Endothelial cell of umbilical vein (primary cell): ENCODE data around the gene PKD1. TPM values are rescaled to one million over a fixed set of nuclear protein-coding genes. Genes with fewer than 3 reads are reported as not detected.

Source experiments
- BruUV-seq: library from RNA; stranded (reverse); fragments of 400-500 nt; replicated peaks from 2 replicates; lab custom pipeline; 2021; lab: Mats Ljungman, UMichigan
- CTCF ChIA-PET: fragments of 300-600, 350-600 bp; sonication (Branson Sonifier 250); formaldehyde crosslinking; loops from one replicate; lab custom pipeline; 2021; ENCODE audit warnings: antibody characterized with exemption, inconsistent platforms; lab: Charles Lee
- POLR2A ChIA-PET: fragments of 300-600, 350-600 bp; sonication (Branson Sonifier 250); formaldehyde crosslinking; loops from one replicate; lab custom pipeline; 2021; ENCODE audit warnings: antibody characterized with exemption, inconsistent platforms; lab: Charles Lee
- DNase-seq: peaks from one replicate; pipeline ENCODE4 v3.0.0-alpha.2; 2011; ENCODE audit warnings: low read depth, low spot score
- FAIRE-seq: peaks from 2 replicates; lab custom pipeline; 2011; peaks lifted over from hg19 to GRCh38; lab: Jason Lieb, UNC
- H2AFZ ChIP-seq: 2 replicates; pipeline ENCODE4 v1.6.0; 2012; ENCODE audit warnings: low read depth, low read length, control low read depth, inconsistent platforms
- H3K27ac ChIP-seq: 2 replicates; pipeline ENCODE4 v1.5.1; 2011; ENCODE audit warnings: low read depth, mild to moderate bottlenecking, control low read depth, low read length, moderate library complexity; ENCODE audit not compliant: insufficient read depth
- H3K27me3 ChIP-seq, 2 experiments: 2 replicates each; pipeline versions ENCODE4 v1.6.0 to v1.6.1; 2011; ENCODE audit warnings: low read length in 2 of 2, mixed read lengths in 1 of 2; ENCODE audit not compliant: control insufficient read depth in 2 of 2, insufficient read depth in 2 of 2
- H3K36me3 ChIP-seq, 2 experiments: 2 replicates in 1 of 2; 3 replicates in 1 of 2; pipeline ENCODE4 v1.5.1; 2011; ENCODE audit warnings: low read length in 2 of 2, mild to moderate bottlenecking in 1 of 2, moderate library complexity in 1 of 2; ENCODE audit not compliant: control insufficient read depth in 2 of 2, insufficient read depth in 2 of 2; ENCODE audit errors: extremely low read depth in 1 of 2
- H3K4me1 ChIP-seq: 3 replicates; pipeline ENCODE4 v1.5.1; 2011; ENCODE audit warnings: mild to moderate bottlenecking, low read length; ENCODE audit not compliant: control insufficient read depth, insufficient read depth; ENCODE audit errors: extremely low read depth
- H3K4me2 ChIP-seq: 2 replicates; pipeline ENCODE4 v1.6.1; 2011; ENCODE audit warnings: low read length, control low read depth, mixed read lengths; ENCODE audit not compliant: insufficient read depth
- H3K4me3 ChIP-seq, 3 experiments: fragments of 200-600 bp in 1 of 3; sonication (generic), shearing (Covaris generic) in 1 of 3; replicated peaks in 1 of 3; 2 replicates each; pipeline ENCODE4 v1.5.1; 2011 to 2016; ENCODE audit warnings: control low read depth in 3 of 3, low read length in 3 of 3, mild to moderate bottlenecking in 2 of 3, inconsistent platforms in 1 of 3, low read depth in 1 of 3, moderate library complexity in 1 of 3; ENCODE audit not compliant: insufficient read depth in 1 of 3
- H3K79me2 ChIP-seq: 2 replicates; pipeline ENCODE4 v1.6.0; 2012; ENCODE audit warnings: low read length, inconsistent platforms; ENCODE audit not compliant: control insufficient read depth, insufficient read depth
- H3K9ac ChIP-seq: replicated peaks from 2 replicates; pipeline ENCODE3; 2011; ENCODE audit warnings: low read length, control low read depth; ENCODE audit not compliant: insufficient read depth; ENCODE audit errors: extremely low read depth
- H3K9me1 ChIP-seq: replicated peaks from 3 replicates; pipeline ENCODE4 v1.6.0; 2011; ENCODE audit warnings: mild to moderate bottlenecking, low read length; ENCODE audit not compliant: control insufficient read depth, insufficient read depth; ENCODE audit errors: extremely low read depth
- H3K9me3 ChIP-seq: replicated peaks from 2 replicates; pipeline ENCODE4 v1.5.1; 2012; ENCODE audit warnings: low read length, inconsistent platforms; ENCODE audit not compliant: control insufficient read depth, insufficient read depth
- H4K20me1 ChIP-seq: replicated peaks from 2 replicates; pipeline ENCODE3; 2011; ENCODE audit warnings: mild to moderate bottlenecking, low read length; ENCODE audit not compliant: control insufficient read depth, insufficient read depth; ENCODE audit errors: extremely low read depth
- EZH2 ChIP-seq: IDR thresholded peaks from 2 replicates; pipeline ENCODE4 v1.6.1; 2012; ENCODE audit warnings: borderline replicate concordance, low read depth, mild to moderate bottlenecking, moderate library complexity, low read length, inconsistent platforms; ENCODE audit not compliant: severe bottlenecking
- FOS ChIP-seq: IDR thresholded peaks from 2 replicates; pipeline ENCODE4 v1.6.1; 2011; ENCODE audit warnings: mild to moderate bottlenecking, low read length, moderate library complexity, borderline replicate concordance; ENCODE audit not compliant: insufficient read depth
- GATA2 ChIP-seq: IDR thresholded peaks from 2 replicates; pipeline ENCODE4 v1.7.0; 2011; ENCODE audit warnings: low read depth, mild to moderate bottlenecking, moderate library complexity, mixed read lengths, low read length; ENCODE audit not compliant: insufficient read length, insufficient read depth
- JUN ChIP-seq: IDR thresholded peaks from 2 replicates; pipeline ENCODE4 v1.6.1; 2011; ENCODE audit warnings: borderline replicate concordance, low read depth; ENCODE audit not compliant: insufficient read length, insufficient read depth
- MYC ChIP-seq: IDR thresholded peaks from one replicate; pipeline ENCODE4 v1.6.1; 2011; ENCODE audit warnings: mild to moderate bottlenecking, low read depth, low read length
- POLR2A ChIP-seq: IDR thresholded peaks from 2 replicates; pipeline ENCODE4 v1.6.1; 2012; ENCODE audit warnings: low read depth, mild to moderate bottlenecking, control low read depth, low read length
- POLR2AphosphoS5 ChIP-seq: IDR thresholded peaks from 2 replicates; pipeline ENCODE4 v1.6.1; 2012; ENCODE audit warnings: low read depth, mild to moderate bottlenecking, control low read depth, low read length, moderate library complexity; ENCODE audit not compliant: insufficient read depth
- dilution Hi-C: fragments of 300-500 bp; cut with MboI; formaldehyde crosslinking; loops from one replicate; pipeline ENCODE4 v1.15.0; 2019; ENCODE audit warnings: low sequenced_read_pairs; ENCODE audit not compliant: extremely low pct_ligation_motif_present
- intact Hi-C: fragments of 100-400 bp; cut with micrococcal nuclease; formaldehyde crosslinking; loops from one replicate; pipeline ENCODE4 v1.10.0; 2022
- polyA plus RNA-seq, 4 experiments: library from polyadenylated mRNA; depleted of rRNA in 3 of 4; stranded (reverse) in 3 of 4; unstranded in 1 of 4; fragments of >200 nt; gene quantifications; 2 replicates each; pipeline versions ENCODE4 v1.2.1 to v1.2.3, GENCODE V29; 2011 to 2012; ENCODE audit warnings: missing spikeins in 1 of 4
- total RNA-seq: library from RNA; stranded (reverse); gene quantifications from 2 replicates; pipeline ENCODE4 v1.2.3, GENCODE V29; 2021
- TF ChIP-seq, protein P1 (sequence below), 2 donors: IDR thresholded peaks; 1 replicate in 1 of 2; 2 replicates in 1 of 2; pipeline ENCODE4 v1.5.1; 2011; ENCODE audit warnings: low read length in 2 of 2, mild to moderate bottlenecking in 2 of 2, moderate library complexity in 2 of 2, control low read depth in 1 of 2, inconsistent platforms in 1 of 2, low read depth in 1 of 2; ENCODE audit not compliant: insufficient read depth in 1 of 2; ENCODE audit errors: extremely low read depth in 1 of 2
- TF ChIP-seq, protein P2 (sequence below): IDR thresholded peaks from 2 replicates; pipeline ENCODE4 v1.6.1; 2011; ENCODE audit not compliant: insufficient read depth, insufficient read length

The PKD1 gene
- total and polyA plus RNA-seq, 2 donors (not counting 3 experiments of a cell fraction or from before 2014, with no cell fraction given) = 52.5 to 102 TPM

DNA sequence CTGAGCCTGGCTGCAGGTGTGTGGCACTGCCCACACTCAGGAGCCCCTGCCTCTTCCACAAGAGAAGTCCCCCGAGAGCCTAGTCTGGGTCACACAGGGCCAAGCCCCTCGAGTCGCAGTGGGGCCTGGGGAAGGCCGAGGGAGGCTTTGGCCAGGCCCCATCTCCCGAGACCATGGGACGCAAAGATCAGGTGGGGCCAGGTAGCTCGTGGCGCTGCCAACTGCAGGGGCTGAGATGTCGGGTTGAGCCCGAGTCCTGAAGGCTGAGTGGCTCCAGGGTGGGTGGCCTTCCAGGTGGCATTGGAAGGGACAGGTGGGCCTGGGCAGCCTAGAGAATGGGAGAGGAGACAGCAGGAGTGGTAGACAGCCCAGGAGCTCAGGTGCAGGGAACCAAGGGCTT lies 26.2 kb upstream of the PKD1 start:
- H4K20me1 ChIP-seq = no peaks in the 10 kb centered on the region
- no peak overlapping the region for H3K4me3 ChIP-seq
- H2AFZ ChIP-seq = no peak overlapping the region
- no peaks in the 10 kb centered on the region for H3K9me3 ChIP-seq
- H3K27me3 ChIP-seq = no peaks in the 10 kb centered on the region
- no peak overlapping the region for H3K4me2 ChIP-seq
- POLR2A ChIA-PET = interaction anchor here (0.6 kb wide), 1 partner anchor 10 kb away, joined by 4 read pairs; no protein-coding TSS in a partner anchor
- peaks cover 79% of the 10 kb centered on the region for H3K79me2 ChIP-seq
- CTCF ChIA-PET = no interaction called here
- DNase-seq (no peak), FAIRE-seq (no peak)
- BruUV-seq = no TSS peak
- dilution Hi-C loops (loop anchor here (25.0 kb wide), 1 partner anchor 125 kb away; the partner anchor contains the start of genes NHERF2, NTHL1 and TSC2), intact Hi-C loops (no loop called here)
- TF ChIP-seq GATA2 (no peak), POLR2A (no peak), JUN (no peak), MYC (no peak), FOS (no peak), EZH2 (no peak), POLR2AphosphoS5 (no peak)
- TF ChIP-seq, protein P1, sequence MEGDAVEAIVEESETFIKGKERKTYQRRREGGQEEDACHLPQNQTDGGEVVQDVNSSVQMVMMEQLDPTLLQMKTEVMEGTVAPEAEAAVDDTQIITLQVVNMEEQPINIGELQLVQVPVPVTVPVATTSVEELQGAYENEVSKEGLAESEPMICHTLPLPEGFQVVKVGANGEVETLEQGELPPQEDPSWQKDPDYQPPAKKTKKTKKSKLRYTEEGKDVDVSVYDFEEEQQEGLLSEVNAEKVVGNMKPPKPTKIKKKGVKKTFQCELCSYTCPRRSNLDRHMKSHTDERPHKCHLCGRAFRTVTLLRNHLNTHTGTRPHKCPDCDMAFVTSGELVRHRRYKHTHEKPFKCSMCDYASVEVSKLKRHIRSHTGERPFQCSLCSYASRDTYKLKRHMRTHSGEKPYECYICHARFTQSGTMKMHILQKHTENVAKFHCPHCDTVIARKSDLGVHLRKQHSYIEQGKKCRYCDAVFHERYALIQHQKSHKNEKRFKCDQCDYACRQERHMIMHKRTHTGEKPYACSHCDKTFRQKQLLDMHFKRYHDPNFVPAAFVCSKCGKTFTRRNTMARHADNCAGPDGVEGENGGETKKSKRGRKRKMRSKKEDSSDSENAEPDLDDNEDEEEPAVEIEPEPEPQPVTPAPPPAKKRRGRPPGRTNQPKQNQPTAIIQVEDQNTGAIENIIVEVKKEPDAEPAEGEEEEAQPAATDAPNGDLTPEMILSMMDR (IDR thresholded peaks at IDR 0.05; ENCODE audit: extremely low read depth in 1 of 2, insufficient read depth in 1 of 2, low read depth in 1 of 2, low read length in 2 of 2) = no peak
- TF ChIP-seq, protein P2, sequence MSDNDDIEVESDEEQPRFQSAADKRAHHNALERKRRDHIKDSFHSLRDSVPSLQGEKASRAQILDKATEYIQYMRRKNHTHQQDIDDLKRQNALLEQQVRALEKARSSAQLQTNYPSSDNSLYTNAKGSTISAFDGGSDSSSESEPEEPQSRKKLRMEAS = no peak
- H3K9me1 ChIP-seq = no peaks in the 10 kb centered on the region
- peaks cover 0 to 17% of the 10 kb centered on the region in 2 experiments for H3K36me3 ChIP-seq
- peaks cover 26% of the 10 kb centered on the region for H3K4me1 ChIP-seq
- no peak overlapping the region for H3K27ac ChIP-seq
- H3K9ac ChIP-seq = no peak overlapping the region
